Measurements from ENCODE around the gene COMTD1. TPM values are rescaled to one million over a fixed set of nuclear protein-coding genes. Genes with fewer than 3 reads are reported as not detected.
"Not testable (repeated sequence)": the region's sequence is repeated elsewhere in the genome, so short reads cannot be mapped to it uniquely, and the experiment has no call there.

COMTD1 gene
- total and polyA plus RNA-seq, 10 donors, result 14.2 to 57.4 (median 20.4) TPM

DNA sequence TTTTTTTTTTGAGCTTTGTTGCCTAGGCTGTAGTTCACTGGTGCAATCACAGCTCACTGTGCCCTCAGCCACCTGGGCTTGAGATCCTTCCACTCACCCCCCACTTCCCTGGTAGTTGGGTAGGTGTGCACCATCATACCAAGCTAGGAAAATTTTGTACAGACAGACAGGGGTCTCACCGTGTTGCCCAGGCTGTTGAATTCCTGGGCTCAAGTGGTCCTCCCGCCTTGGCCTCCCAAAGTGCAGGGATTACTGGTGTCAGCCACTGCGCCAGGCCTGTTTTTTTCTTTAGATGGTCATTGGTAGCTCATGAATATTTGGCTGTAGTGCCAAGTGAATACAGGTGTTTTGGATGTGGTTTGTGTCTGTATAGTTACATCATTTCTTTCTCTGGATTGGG, 7.5 kb downstream of the COMTD1 start:
- peak overlapping the region in 2 of 8 donors; percentile 13 to 69 for H3K27ac ChIP-seq
- peaks cover 0 to 100% (median 68%) of the 10 kb centered on the region in 6 donors for H3K36me3 ChIP-seq

DNA sequence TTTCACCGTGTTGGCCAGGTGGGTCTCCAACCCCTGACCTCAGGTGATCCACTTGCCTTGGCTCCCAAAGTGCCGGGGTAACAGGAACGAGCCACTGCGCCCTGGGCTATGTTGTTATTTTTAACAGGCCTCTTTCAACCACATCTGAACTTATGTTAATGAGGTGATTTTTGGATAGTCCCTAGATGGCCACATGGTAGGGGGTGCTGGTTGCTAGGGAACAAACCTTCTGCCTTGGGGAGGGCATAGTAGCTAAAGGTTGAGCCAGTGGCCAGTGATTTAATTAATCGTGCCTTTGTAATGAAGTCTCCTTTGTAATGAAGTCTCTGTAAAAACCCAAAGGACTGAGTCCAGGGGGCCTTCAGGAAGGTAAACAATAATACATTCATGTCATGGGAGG, 9.1 kb downstream of the COMTD1 start:
- peak overlapping the region in 5 of 8 donors; percentile 56 to 76 (median 73) for H3K27ac ChIP-seq
- TF ChIP-seq, protein P1, sequence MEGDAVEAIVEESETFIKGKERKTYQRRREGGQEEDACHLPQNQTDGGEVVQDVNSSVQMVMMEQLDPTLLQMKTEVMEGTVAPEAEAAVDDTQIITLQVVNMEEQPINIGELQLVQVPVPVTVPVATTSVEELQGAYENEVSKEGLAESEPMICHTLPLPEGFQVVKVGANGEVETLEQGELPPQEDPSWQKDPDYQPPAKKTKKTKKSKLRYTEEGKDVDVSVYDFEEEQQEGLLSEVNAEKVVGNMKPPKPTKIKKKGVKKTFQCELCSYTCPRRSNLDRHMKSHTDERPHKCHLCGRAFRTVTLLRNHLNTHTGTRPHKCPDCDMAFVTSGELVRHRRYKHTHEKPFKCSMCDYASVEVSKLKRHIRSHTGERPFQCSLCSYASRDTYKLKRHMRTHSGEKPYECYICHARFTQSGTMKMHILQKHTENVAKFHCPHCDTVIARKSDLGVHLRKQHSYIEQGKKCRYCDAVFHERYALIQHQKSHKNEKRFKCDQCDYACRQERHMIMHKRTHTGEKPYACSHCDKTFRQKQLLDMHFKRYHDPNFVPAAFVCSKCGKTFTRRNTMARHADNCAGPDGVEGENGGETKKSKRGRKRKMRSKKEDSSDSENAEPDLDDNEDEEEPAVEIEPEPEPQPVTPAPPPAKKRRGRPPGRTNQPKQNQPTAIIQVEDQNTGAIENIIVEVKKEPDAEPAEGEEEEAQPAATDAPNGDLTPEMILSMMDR (IDR thresholded peaks at IDR 0.05 in 8 of 11, conservative IDR thresholded peaks at IDR 0.05 in 3 of 11), result no peak
- TF ChIP-seq POLR2A (IDR thresholded peaks at IDR 0.05) (no peak), POLR2AphosphoS5 (IDR thresholded peaks at IDR 0.05) (no peak)
- intact Hi-C loops (cut with DNase I; ENCODE audit: low total_unique reads), result no loop called here
- H3K4me3 ChIP-seq, result no peak overlapping the region
- H3K36me3 ChIP-seq, result peaks cover 0 to 100% (median 73%) of the 10 kb centered on the region in 6 donors
- 70 to 92% (median 80%) methylated on average over 5 of the region's 5 CpGs for WGBS, 5 donors
- no peak for DNase-seq
- H3K4me1 ChIP-seq, result peaks cover 22 to 91% (median 50%) of the 10 kb centered on the region in 6 donors
- no peaks in the 10 kb centered on the region for H3K27me3 ChIP-seq (replicated peaks in 1 of 7)
- no peaks in the 10 kb centered on the region for H3K9me3 ChIP-seq

More for the DNA sequence above, 7.5 kb downstream of the COMTD1 start:
- no peaks in the 10 kb centered on the region for H3K9me3 ChIP-seq
- no peaks in the 10 kb centered on the region for H3K27me3 ChIP-seq (replicated peaks in 1 of 7)
- peaks cover 22 to 76% (median 49%) of the 10 kb centered on the region in 6 donors for H3K4me1 ChIP-seq
- TF ChIP-seq POLR2A (IDR thresholded peaks at IDR 0.05) (no peak), POLR2AphosphoS5 (IDR thresholded peaks at IDR 0.05) (no peak)
- TF ChIP-seq, protein P1 (IDR thresholded peaks at IDR 0.05 in 8 of 11, conservative IDR thresholded peaks at IDR 0.05 in 3 of 11), result no peak
- no peak overlapping the region for H3K4me3 ChIP-seq
- 88 to 95% (median 90%) methylated on average over 3 of the region's 3 CpGs for WGBS, 5 donors
- intact Hi-C loops (cut with DNase I; ENCODE audit: low total_unique reads), result no loop called here
- no peak for DNase-seq

DNA sequence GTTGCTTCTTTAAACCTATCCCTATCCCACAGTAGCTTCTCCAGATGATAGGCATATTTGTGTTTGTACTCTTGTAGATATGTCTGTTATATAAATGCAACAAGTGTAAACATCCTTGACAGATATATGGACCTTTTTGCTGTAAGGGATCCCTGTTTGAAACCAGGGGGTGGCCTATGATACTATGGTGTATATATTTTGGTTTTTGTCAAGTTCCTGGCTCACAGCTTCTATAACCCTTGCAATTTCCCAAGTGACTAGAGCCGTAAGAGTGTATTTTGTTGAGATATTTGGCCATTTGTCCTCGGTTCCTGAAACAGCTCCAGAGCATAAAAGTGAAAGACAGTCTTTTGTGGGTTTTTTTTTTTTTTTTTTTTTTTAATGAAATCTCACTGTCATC, 9.7 kb downstream of the COMTD1 start:
- Histone ChIP-seq H3K9me3 (no peaks in the 10 kb centered on the region), H3K4me3 (no peak overlapping the region), H3K4me1 (peaks cover 22 to 91% (median 50%) of the 10 kb centered on the region in 6 donors), H3K27ac (peak overlapping the region in 7 of 8 donors; percentile 45 to 76 (median 69)), H3K36me3 (peaks cover 0 to 100% (median 73%) of the 10 kb centered on the region in 6 donors), H3K27me3 (replicated peaks in 1 of 7) (no peaks in the 10 kb centered on the region)
- 73 to 85% (median 79%) methylated on average over 2 of the region's 2 CpGs for WGBS, 5 donors
- no peak for DNase-seq
- TF ChIP-seq POLR2A (IDR thresholded peaks at IDR 0.05), result no peak
- TF ChIP-seq POLR2AphosphoS5 (IDR thresholded peaks at IDR 0.05), result no peak
- TF ChIP-seq, protein P1 (IDR thresholded peaks at IDR 0.05 in 8 of 11, conservative IDR thresholded peaks at IDR 0.05 in 3 of 11), result no peak
- intact Hi-C loops (cut with DNase I; ENCODE audit: low total_unique reads), result no loop called here

DNA sequence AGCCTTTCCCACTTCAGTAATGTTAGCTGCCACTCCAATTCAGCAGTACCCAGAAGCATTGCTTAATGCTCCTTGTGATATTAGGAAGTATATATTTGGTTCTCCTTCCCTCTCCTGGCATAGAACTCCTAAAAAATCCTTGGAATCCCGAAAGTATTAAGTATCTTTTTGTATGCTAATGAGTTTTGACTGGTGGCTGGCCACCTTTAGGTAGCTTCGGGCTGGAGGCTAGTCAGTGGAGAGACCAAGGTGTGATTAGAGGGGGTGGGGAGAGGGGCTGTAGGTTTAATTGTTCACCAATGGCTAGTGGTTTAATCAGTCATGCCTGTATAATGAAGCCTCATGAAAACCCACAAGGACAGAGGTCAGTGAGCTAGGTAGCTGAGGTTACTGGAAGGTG, 12.2 kb downstream of the COMTD1 start:
- Histone ChIP-seq H3K27ac (peak overlapping the region in 4 of 8 donors; percentile 56 to 76 (median 72)), H3K9me3 (no peaks in the 10 kb centered on the region), H3K4me1 (peaks cover 22 to 77% (median 43%) of the 10 kb centered on the region in 6 donors), H3K4me3 (no peak overlapping the region), H3K27me3 (replicated peaks in 1 of 7) (no peaks in the 10 kb centered on the region), H3K36me3 (peaks cover 5 to 100% (median 83%) of the 10 kb centered on the region in 6 donors)
- WGBS, 5 donors, result 77 to 88% (median 80%) methylated on average over 2 of the region's 2 CpGs
- intact Hi-C loops (cut with DNase I; ENCODE audit: low total_unique reads), result no loop called here
- TF ChIP-seq POLR2AphosphoS5 (IDR thresholded peaks at IDR 0.05) (no peak), POLR2A (IDR thresholded peaks at IDR 0.05) (no peak)
- TF ChIP-seq, protein P1 (IDR thresholded peaks at IDR 0.05 in 8 of 11, conservative IDR thresholded peaks at IDR 0.05 in 3 of 11), result no peak
- no peak for DNase-seq

DNA sequence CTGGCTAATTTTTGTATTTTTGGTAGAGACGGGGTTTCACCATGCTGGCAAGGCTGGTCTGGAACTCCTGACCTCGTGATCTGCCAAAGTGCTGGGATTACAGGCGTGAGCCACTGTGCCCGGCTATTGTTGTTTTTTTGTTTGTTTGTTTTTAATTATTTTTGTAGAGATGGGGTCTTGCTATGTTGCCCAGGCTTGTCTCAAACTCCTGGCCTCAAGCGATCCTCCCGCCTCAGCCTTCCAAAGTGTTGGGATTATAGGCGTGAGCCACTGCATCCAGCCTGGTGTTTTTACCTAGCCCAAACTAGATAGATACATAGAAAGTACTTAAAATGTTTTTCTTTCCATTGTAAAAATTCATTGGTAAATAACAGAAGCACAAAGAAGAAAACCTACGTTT, 14.3 kb downstream of the COMTD1 start:
- DNase-seq; H3K9me3 ChIP-seq; H3K27ac ChIP-seq; H3K27me3 ChIP-seq (replicated peaks in 1 of 7); H3K4me3 ChIP-seq; intact Hi-C loops (cut with DNase I; ENCODE audit: low total_unique reads): not testable (repeated sequence)
- Histone ChIP-seq H3K36me3 (peaks cover 5 to 100% (median 91%) of the 10 kb centered on the region in 6 donors), H3K4me1 (peaks cover 16 to 70% (median 31%) of the 10 kb centered on the region in 6 donors)
- WGBS, 5 donors, result 94 to 97% (median 95%) methylated on average over 8 of the region's 8 CpGs

Measured in spleen (tissue), 11 donors.